BE2C (cell line): Measurements from ENCODE around the gene NFE2L3.

Source experiments
- DNase-seq: peaks from one replicate; pipeline ENCODE4 v3.0.0-alpha.2; 2020
- H3K27me3 ChIP-seq: fragments of 250-450 bp; sonication (Bioruptor Pico); 2 replicates; pipeline ENCODE4 v1.5.1; 2020; ENCODE audit warnings: mild to moderate bottlenecking
- H3K36me3 ChIP-seq: fragments of 250-450 bp; sonication (Bioruptor Pico); 2 replicates; pipeline ENCODE4 v1.5.1; 2020; ENCODE audit warnings: mild to moderate bottlenecking
- H3K4me1 ChIP-seq: fragments of 250-450 bp; sonication (Bioruptor Pico); 2 replicates; pipeline ENCODE4 v1.5.1; 2020
- H3K4me3 ChIP-seq: 2 replicates; pipeline ENCODE4 v1.5.1; 2011; ENCODE audit warnings: low read depth, low read length
- H3K9me3 ChIP-seq: fragments of 250-450 bp; sonication (Bioruptor Pico); 2 replicates; pipeline ENCODE4 v1.5.1; 2020
- TF ChIP-seq, protein P1 (sequence below): IDR thresholded peaks from 2 replicates; pipeline ENCODE4 v1.5.1; 2012; ENCODE audit warnings: mild to moderate bottlenecking, low read depth, low read length

Gene NFE2L3

GRCh38 chr7:26179826-26180497, 28.0 kb downstream of the NFE2L3 start:
- no peak for DNase-seq

GRCh38 chr7:26180792-26181198, 28.8 kb downstream of the NFE2L3 start:
- TF ChIP-seq, protein P1, sequence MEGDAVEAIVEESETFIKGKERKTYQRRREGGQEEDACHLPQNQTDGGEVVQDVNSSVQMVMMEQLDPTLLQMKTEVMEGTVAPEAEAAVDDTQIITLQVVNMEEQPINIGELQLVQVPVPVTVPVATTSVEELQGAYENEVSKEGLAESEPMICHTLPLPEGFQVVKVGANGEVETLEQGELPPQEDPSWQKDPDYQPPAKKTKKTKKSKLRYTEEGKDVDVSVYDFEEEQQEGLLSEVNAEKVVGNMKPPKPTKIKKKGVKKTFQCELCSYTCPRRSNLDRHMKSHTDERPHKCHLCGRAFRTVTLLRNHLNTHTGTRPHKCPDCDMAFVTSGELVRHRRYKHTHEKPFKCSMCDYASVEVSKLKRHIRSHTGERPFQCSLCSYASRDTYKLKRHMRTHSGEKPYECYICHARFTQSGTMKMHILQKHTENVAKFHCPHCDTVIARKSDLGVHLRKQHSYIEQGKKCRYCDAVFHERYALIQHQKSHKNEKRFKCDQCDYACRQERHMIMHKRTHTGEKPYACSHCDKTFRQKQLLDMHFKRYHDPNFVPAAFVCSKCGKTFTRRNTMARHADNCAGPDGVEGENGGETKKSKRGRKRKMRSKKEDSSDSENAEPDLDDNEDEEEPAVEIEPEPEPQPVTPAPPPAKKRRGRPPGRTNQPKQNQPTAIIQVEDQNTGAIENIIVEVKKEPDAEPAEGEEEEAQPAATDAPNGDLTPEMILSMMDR = no peak
- no peaks in the 10 kb centered on the region for H3K4me1 ChIP-seq
- H3K27me3 ChIP-seq = no peaks in the 10 kb centered on the region
- H3K9me3 ChIP-seq = no peaks in the 10 kb centered on the region
- no peak for DNase-seq
- no peak overlapping the region for H3K4me3 ChIP-seq
- H3K36me3 ChIP-seq = no peaks in the 10 kb centered on the region

More at GRCh38 chr7:26179826-26180497, 28.0 kb downstream of the NFE2L3 start:
- no peak overlapping the region for H3K4me3 ChIP-seq
- H3K9me3 ChIP-seq = no peaks in the 10 kb centered on the region
- no peaks in the 10 kb centered on the region for H3K4me1 ChIP-seq
- TF ChIP-seq, protein P1 = no peak
- no peaks in the 10 kb centered on the region for H3K36me3 ChIP-seq
- no peaks in the 10 kb centered on the region for H3K27me3 ChIP-seq

- no peaks in the 10 kb centered on the region for H3K9me3 ChIP-seq
- H3K4me1 ChIP-seq = no peaks in the 10 kb centered on the region
- no peaks in the 10 kb centered on the region for H3K27me3 ChIP-seq
- TF ChIP-seq, protein P1 = no peak
- no peak overlapping the region for H3K4me3 ChIP-seq
- no peaks in the 10 kb centered on the region; the same call in 1 of the 2 replicates for H3K36me3 ChIP-seq
- DNase-seq = no peak
These were observed 29.7 kb downstream of the NFE2L3 start for GRCh38 chr7:26181474-26182227.

DNA sequence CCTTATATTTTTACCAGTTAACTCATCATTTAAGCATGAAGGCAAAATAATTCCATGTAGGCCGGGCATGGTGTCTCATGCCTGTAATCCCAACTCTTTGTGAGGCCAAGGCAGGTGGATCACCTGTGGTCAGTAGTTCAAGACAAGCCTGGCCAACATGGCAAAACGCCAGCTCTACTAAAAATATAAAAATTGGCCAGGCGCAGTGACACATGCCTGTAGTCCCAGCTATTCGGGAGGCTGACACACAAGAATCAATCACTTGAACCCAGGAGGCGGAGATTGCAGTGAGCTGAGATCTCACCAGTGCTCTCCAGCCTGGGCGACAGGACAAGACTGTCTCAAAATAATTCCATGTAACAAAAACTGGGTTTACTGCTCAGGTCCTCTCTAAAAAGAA, 30.3 kb downstream of the NFE2L3 start:
- Histone ChIP-seq H3K4me3 (no peak overlapping the region), H3K9me3 (no peaks in the 10 kb centered on the region), H3K27me3 (no peaks in the 10 kb centered on the region), H3K36me3 (peaks cover 3% of the 10 kb centered on the region), H3K4me1 (no peaks in the 10 kb centered on the region)
- DNase-seq = no peak
- TF ChIP-seq, protein P1 = no peak

DNA sequence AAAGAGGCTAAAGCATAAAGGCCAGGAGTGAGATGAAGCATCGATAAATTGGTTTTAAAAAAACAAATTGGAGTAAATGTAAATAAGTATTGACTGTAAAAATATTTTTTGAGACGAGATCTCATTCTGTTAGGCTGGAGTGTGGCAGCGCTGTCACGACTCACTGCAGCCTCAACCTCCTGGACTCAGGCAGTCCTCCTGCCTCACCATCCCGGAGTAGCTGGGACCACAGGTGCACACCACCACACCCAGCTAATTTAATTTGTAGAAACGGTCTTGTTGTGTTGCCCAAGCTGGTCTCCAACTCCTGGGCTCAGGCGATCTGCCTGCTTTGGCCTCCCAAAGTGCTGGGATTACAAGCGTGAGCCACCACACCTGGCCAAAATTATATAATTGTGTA, 30.7 kb downstream of the NFE2L3 start:
- H3K4me3 ChIP-seq = no peak overlapping the region
- no peak for DNase-seq

More for the DNA sequence above, 30.7 kb downstream of the NFE2L3 start:
- no peaks in the 10 kb centered on the region for H3K9me3 ChIP-seq
- H3K27me3 ChIP-seq = no peaks in the 10 kb centered on the region
- TF ChIP-seq, protein P1 = no peak
- peaks cover 8% of the 10 kb centered on the region for H3K36me3 ChIP-seq
- H3K4me1 ChIP-seq = no peaks in the 10 kb centered on the region
